Endothelial cell (in vitro differentiated cells): Measurements from ENCODE around the gene CDC42EP3. TPM values are rescaled to one million over a fixed set of nuclear protein-coding genes. Genes with fewer than 3 reads are reported as not detected.

ENCODE experiments used
- DNase-seq: peaks from one replicate; pipeline ENCODE4 v3.0.0; 2021; ENCODE audit warnings: low spot score
- H3K27ac Mint-ChIP-seq: one replicate; pipeline ENCODE4 v1.8.0; 2021; ENCODE audit warnings: mixed read lengths, inconsistent platforms; ENCODE audit not compliant: unreplicated experiment
- H3K27me3 Mint-ChIP-seq: one replicate; pipeline ENCODE4 v1.8.0; 2021; ENCODE audit warnings: mild to moderate bottlenecking, moderate library complexity, mixed read lengths, inconsistent platforms; ENCODE audit not compliant: unreplicated experiment
- H3K36me3 Mint-ChIP-seq: one replicate; pipeline ENCODE4 v1.8.0; 2021; ENCODE audit warnings: mild to moderate bottlenecking, low read depth, mixed read lengths, inconsistent platforms; ENCODE audit not compliant: unreplicated experiment
- H3K4me1 Mint-ChIP-seq: one replicate; pipeline ENCODE4 v1.8.0; 2021; ENCODE audit warnings: mild to moderate bottlenecking, mixed read lengths, inconsistent platforms; ENCODE audit not compliant: unreplicated experiment
- H3K4me3 Mint-ChIP-seq: one replicate; pipeline ENCODE4 v1.8.0; 2021; ENCODE audit warnings: mild to moderate bottlenecking, mixed read lengths, inconsistent platforms; ENCODE audit not compliant: unreplicated experiment
- H3K9me3 Mint-ChIP-seq: one replicate; pipeline ENCODE4 v1.8.0; 2021; ENCODE audit warnings: mixed read lengths, inconsistent platforms; ENCODE audit not compliant: unreplicated experiment
- total RNA-seq: library from RNA; stranded (reverse); fragmentation: NEBNext Ultra II Directional; extraction: Animal tissue kit (Norgen Biotek cat#: 25700); gene quantifications from one replicate; pipeline ENCODE4 v1.2.1, GENCODE V29; 2021; ENCODE audit not compliant: unreplicated experiment
- TF ChIP-seq, protein P1 (sequence below): fragments of 200-600 bp; sonication (generic); IDR thresholded peaks from one replicate; pipeline ENCODE4 v1.5.0; 2021; ENCODE audit warnings: antibody characterized with exemption; ENCODE audit not compliant: unreplicated experiment

The CDC42EP3 gene
- total RNA-seq, 1 donor from 2014 or later: 53.1 TPM

DNA sequence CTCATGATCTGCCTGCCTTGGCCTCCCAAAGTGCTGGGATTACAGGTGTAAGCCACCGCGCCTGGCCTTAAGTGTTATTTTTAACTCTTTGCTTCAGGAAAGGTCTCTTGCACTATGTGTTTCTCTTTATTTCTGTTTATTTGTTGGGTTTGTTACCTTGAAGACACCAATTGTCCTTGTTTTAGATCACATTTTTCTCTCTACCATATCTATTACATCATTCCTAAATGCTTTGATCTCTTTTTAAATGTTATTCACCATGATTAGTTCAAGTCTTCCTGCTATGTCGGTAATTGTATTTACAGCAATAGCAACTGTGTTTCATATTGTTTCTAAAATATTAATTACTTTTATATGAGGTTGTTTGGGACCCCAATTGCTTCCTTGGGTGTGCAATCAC, 77.7 kb downstream of the CDC42EP3 start:
- Mint-ChIP-seq H3K27ac (no peak overlapping the region), H3K36me3 (no peaks in the 10 kb centered on the region), H3K9me3 (no peaks in the 10 kb centered on the region), H3K4me3 (no peak overlapping the region), H3K27me3 (no peaks in the 10 kb centered on the region), H3K4me1 (peaks cover 7% of the 10 kb centered on the region)
- TF ChIP-seq, protein P1, sequence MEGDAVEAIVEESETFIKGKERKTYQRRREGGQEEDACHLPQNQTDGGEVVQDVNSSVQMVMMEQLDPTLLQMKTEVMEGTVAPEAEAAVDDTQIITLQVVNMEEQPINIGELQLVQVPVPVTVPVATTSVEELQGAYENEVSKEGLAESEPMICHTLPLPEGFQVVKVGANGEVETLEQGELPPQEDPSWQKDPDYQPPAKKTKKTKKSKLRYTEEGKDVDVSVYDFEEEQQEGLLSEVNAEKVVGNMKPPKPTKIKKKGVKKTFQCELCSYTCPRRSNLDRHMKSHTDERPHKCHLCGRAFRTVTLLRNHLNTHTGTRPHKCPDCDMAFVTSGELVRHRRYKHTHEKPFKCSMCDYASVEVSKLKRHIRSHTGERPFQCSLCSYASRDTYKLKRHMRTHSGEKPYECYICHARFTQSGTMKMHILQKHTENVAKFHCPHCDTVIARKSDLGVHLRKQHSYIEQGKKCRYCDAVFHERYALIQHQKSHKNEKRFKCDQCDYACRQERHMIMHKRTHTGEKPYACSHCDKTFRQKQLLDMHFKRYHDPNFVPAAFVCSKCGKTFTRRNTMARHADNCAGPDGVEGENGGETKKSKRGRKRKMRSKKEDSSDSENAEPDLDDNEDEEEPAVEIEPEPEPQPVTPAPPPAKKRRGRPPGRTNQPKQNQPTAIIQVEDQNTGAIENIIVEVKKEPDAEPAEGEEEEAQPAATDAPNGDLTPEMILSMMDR: no peak
- DNase-seq: no peak

DNA sequence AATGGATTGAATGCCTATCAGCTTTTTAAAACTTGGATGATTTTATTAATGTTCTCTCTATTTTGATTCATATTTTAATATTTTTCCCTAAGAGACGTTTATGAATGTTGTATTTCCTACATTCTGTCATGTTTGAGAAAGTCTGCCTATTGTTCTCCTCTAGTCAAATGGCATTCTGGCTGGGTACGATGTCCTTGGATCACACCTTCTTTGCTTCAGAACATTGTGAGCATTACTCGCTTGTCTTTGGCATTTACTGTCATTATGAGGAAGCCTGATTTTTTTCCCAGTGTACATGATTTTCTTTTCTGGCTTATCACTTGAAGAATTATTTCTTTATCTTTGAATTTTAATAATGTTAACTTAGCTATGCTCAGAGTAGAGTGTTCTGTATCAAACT, 78.4 kb downstream of the CDC42EP3 start:
- DNase-seq: no peak
- Mint-ChIP-seq H3K36me3 (no peaks in the 10 kb centered on the region), H3K27ac (no peak overlapping the region), H3K4me3 (no peak overlapping the region), H3K27me3 (no peaks in the 10 kb centered on the region), H3K9me3 (no peaks in the 10 kb centered on the region), H3K4me1 (peaks cover 7% of the 10 kb centered on the region)
- TF ChIP-seq, protein P1: no peak
